Fibroblast of villous mesenchyme (primary cell): ENCODE data around the gene KCNJ4. TPM values are rescaled to one million over a fixed set of nuclear protein-coding genes. Genes with fewer than 3 reads are reported as not detected.

ENCODE experiments used
- DNase-seq: peaks from one replicate; pipeline ENCODE4 v3.0.0-alpha.2; 2010; ENCODE audit warnings: low read depth
- H3K4me3 ChIP-seq: 2 replicates; pipeline ENCODE4 v1.5.1; 2011; ENCODE audit warnings: low read depth, mild to moderate bottlenecking, low read length
- CTCF ChIP-seq: IDR thresholded peaks from 2 replicates; pipeline ENCODE4 v1.5.1; 2012; ENCODE audit warnings: low read depth, mild to moderate bottlenecking, low read length; ENCODE audit not compliant: insufficient read depth
- total RNA-seq: library from RNA; depleted of rRNA; stranded (reverse); fragments of >200 nt; gene quantifications from 2 replicates; pipeline ENCODE4 v1.2.3, GENCODE V29; 2012

The KCNJ4 gene
- total RNA-seq, 1 donor: not detected

GRCh38 chr22:38453066-38453672 is 1.8 kb downstream of the KCNJ4 start:
- no peak for DNase-seq
- no peak for TF ChIP-seq CTCF
- H3K4me3 ChIP-seq: no peak overlapping the region

- DNase-seq: no peak
Observed at GRCh38 chr22:38452373-38453065, 2.5 kb downstream of the KCNJ4 start.

GRCh38 chr22:38451864-38452263 is 3.1 kb downstream of the KCNJ4 start:
- no peak for TF ChIP-seq CTCF
- no peak overlapping the region for H3K4me3 ChIP-seq
- no peak for DNase-seq

More at GRCh38 chr22:38452373-38453065, 2.5 kb downstream of the KCNJ4 start:
- no peak overlapping the region for H3K4me3 ChIP-seq
- no peak for TF ChIP-seq CTCF

- DNase-seq: no peak
- no peak overlapping the region for H3K4me3 ChIP-seq
- no peak for TF ChIP-seq CTCF
Observed at GRCh38 chr22:38451404-38451803, 3.6 kb downstream of the KCNJ4 start.

GRCh38 chr22:38450234-38450797 is 4.7 kb downstream of the KCNJ4 start:
- DNase-seq: no peak
- no peak overlapping the region for H3K4me3 ChIP-seq
- TF ChIP-seq CTCF: no peak

GRCh38 chr22:38449776-38450175 is 5.2 kb downstream of the KCNJ4 start:
- no peak for TF ChIP-seq CTCF
- no peak overlapping the region for H3K4me3 ChIP-seq
- DNase-seq: no peak
